Hematopoietic multipotent progenitor cell treated with erythropoietin and hydrocortisone succinate and interleukin-3 and kit ligand, for 15 days (in vitro differentiated cells): Measurements from ENCODE around the gene LILRB2.
"Not testable (repeated sequence)": the region's sequence is repeated elsewhere in the genome, so short reads cannot be mapped to it uniquely, and the experiment has no call there.

ENCODE experiments used
- DNase-seq: peaks from one replicate; pipeline ENCODE4 v3.0.0-alpha.2; 2015; ENCODE audit warnings: low spot score

The LILRB2 gene

GRCh38 chr19:54305141-54305540, 24.2 kb upstream of the LILRB2 start:
- DNase-seq = no peak

GRCh38 chr19:54302257-54302656, 21.3 kb upstream of the LILRB2 start:
- no peak for DNase-seq

GRCh38 chr19:54299515-54299914, 18.6 kb upstream of the LILRB2 start:
- DNase-seq = no peak

- DNase-seq = no peak
Observed at GRCh38 chr19:54299126-54299498, 18.2 kb upstream of the LILRB2 start.

- DNase-seq = no peak
Observed at GRCh38 chr19:54298357-54299125, 17.6 kb upstream of the LILRB2 start.

GRCh38 chr19:54297759-54298305, 16.9 kb upstream of the LILRB2 start:
- DNase-seq = no peak

GRCh38 chr19:54294539-54294938, 13.6 kb upstream of the LILRB2 start:
- DNase-seq = no peak

- DNase-seq = not testable (repeated sequence)
Observed at GRCh38 chr19:54289160-54289559, 8.2 kb upstream of the LILRB2 start.

GRCh38 chr19:54287456-54287855, 6.5 kb upstream of the LILRB2 start:
- no peak for DNase-seq

- not testable (repeated sequence) for DNase-seq
Observed at GRCh38 chr19:54286283-54286682, 5.4 kb upstream of the LILRB2 start.

- DNase-seq = not testable (repeated sequence)
Observed at GRCh38 chr19:54285427-54286056, 4.6 kb upstream of the LILRB2 start.

- DNase-seq = no peak
Observed at GRCh38 chr19:54282686-54283470, 2.0 kb upstream of the LILRB2 start.

- not testable (repeated sequence) for DNase-seq
Observed at GRCh38 chr19:54281729-54282075, 792 bp upstream of the LILRB2 start.

- not testable (repeated sequence) for DNase-seq
Observed at GRCh38 chr19:54280441-54280840, 469 bp downstream of the LILRB2 start.

GRCh38 chr19:54280025-54280424, 885 bp downstream of the LILRB2 start:
- not testable (repeated sequence) for DNase-seq

- no peak for DNase-seq
Observed at GRCh38 chr19:54279406-54279962, 1.4 kb downstream of the LILRB2 start.

GRCh38 chr19:54278571-54279195, 2.2 kb downstream of the LILRB2 start:
- not testable (repeated sequence) for DNase-seq

- DNase-seq = not testable (repeated sequence)
Observed at GRCh38 chr19:54278056-54278455, 2.9 kb downstream of the LILRB2 start.

GRCh38 chr19:54277111-54277615, 3.7 kb downstream of the LILRB2 start:
- not testable (repeated sequence) for DNase-seq

GRCh38 chr19:54275951-54276350, 5.0 kb downstream of the LILRB2 start:
- DNase-seq = no peak

GRCh38 chr19:54274516-54274915, 6.4 kb downstream of the LILRB2 start:
- DNase-seq = not testable (repeated sequence)

- no peak for DNase-seq
Observed at GRCh38 chr19:54273821-54274220, 7.1 kb downstream of the LILRB2 start.
